Adrenal gland (tissue), 12 donors: ENCODE data around the gene SEMA5A. TPM values are rescaled to one million over a fixed set of nuclear protein-coding genes. Genes with fewer than 3 reads are reported as not detected.

ENCODE experiments used
- DNase-seq, 7 donors: peaks; one replicate each; pipeline ENCODE4 v3.0.0-alpha.2; 2019 to 2020
- H3K27ac ChIP-seq, 5 donors: fragments of 200-600 bp; sonication (generic) in 4 of 5; 1 replicate in 3 of 5; 2 replicates in 2 of 5; pipeline versions ENCODE4 v1.5.1 to v1.8.0; 2016 to 2020; ENCODE audit warnings: mild to moderate bottlenecking in 1 of 5
- H3K27me3 ChIP-seq: fragments of 200-600 bp; 2 replicates; pipeline ENCODE4 v1.8.0; 2021
- H3K36me3 ChIP-seq, 2 donors: fragments of 200-600 bp; replicated peaks in 1 of 2; 1 replicate in 1 of 2; 2 replicates in 1 of 2; pipeline versions ENCODE4 v1.5.1 to v1.8.0; 2018 to 2022
- H3K4me1 ChIP-seq, 2 donors: fragments of 200-600 bp; replicated peaks in 1 of 2; 1 replicate in 1 of 2; 2 replicates in 1 of 2; pipeline versions ENCODE4 v1.5.1 to v1.8.0; 2018 to 2021
- H3K4me3 ChIP-seq, 4 donors: fragments of 200-600 bp; sonication (generic) in 3 of 4; one replicate each; pipeline ENCODE4 v1.5.1; 2016 to 2018
- H3K9me3 ChIP-seq, 3 donors: fragments of 200-600 bp; sonication (generic) in 1 of 3; replicated peaks in 1 of 3; 1 replicate in 2 of 3; 2 replicates in 1 of 3; pipeline versions ENCODE4 v1.5.1 to v1.8.0; 2016 to 2021
- POLR2A ChIP-seq, 2 donors: fragments of 450-650 bp; IDR thresholded peaks; one replicate each; pipeline ENCODE4 v1.6.1; 2017; ENCODE audit warnings: antibody characterized with exemption in 2 of 2, mild to moderate bottlenecking in 2 of 2, moderate library complexity in 1 of 2
- WGBS, 4 donors: extraction: QIAGEN DNeasy Blood & Tissue Kit in 2 of 4; methylation state at CpG; one replicate each; pipeline versions ENCODE4 v1.1.5 to v1.1.7; 2013 to 2017; 5-methylcytosine and 5-hydroxymethylcytosine counted together
- intact Hi-C, 2 donors: fragments of 100-400 bp; cut with DNase I; formaldehyde crosslinking; loops; one replicate each; pipeline versions ENCODE4 v1.14.1 to v1.15.0; 2022 to 2023
- polyA plus RNA-seq, 3 donors: library from polyadenylated mRNA; stranded (reverse); fragments of 200-250 nt in 2 of 3; fragments of 350-450 nt in 1 of 3; fragmentation: Illumina TruSeq in 1 of 3; extraction: RNeasy Lipid Tissue Mini Kit (QIAGEN cat#74804) in 1 of 3; gene quantifications; one replicate each; pipeline ENCODE4 v1.2.3, GENCODE V29; 2013 to 2014
- total RNA-seq, 9 donors: library from RNA; depleted of rRNA in 4 of 9; stranded (reverse); fragments of >200 nt in 4 of 9; fragments of 120-200 nt in 1 of 9; fragmentation: NEBNext Ultra II Directional in 1 of 9; extraction: Animal tissue kit (Norgen Biotek cat#: 25700) in 1 of 9; gene quantifications; one replicate each; pipeline versions ENCODE4 v1.1.0 to v1.2.4, GENCODE V29; 2013 to 2023
- TF ChIP-seq, protein P1 (sequence below), 6 experiments: fragments of 450-650 bp in 4 of 6; fragments of 200-600 bp in 2 of 6; sonication (generic) in 1 of 6; IDR thresholded peaks; 1 replicate in 5 of 6; 2 replicates in 1 of 6; pipeline versions ENCODE4 v1.5.1 to v1.8.0; 2016 to 2021; ENCODE audit warnings: antibody characterized with exemption in 6 of 6, mild to moderate bottlenecking in 2 of 6, moderate library complexity in 1 of 6
- donor health status: healthy with polysubstance abuse.
- donor health status: Bipolar disorder and iron deficiency.
- donor health status: DM: yes; HTN: yes; CAD: no.
- donor health status: DM: no; HTN: no; CAD: no.
- donor health status: DM: no; HTN: no; CAD: no.
- donor health status: DM: yes; HTN: yes; CAD: no.

SEMA5A gene
- total and polyA plus RNA-seq, 12 donors, result 0.40 to 6.0 (median 2.6) TPM

GRCh38 chr5:9474219-9475002, 71.5 kb downstream of the SEMA5A start:
- WGBS, 4 donors, result 80 to 86% (median 84%) methylated on average over 10 of the region's 10 CpGs

DNA sequence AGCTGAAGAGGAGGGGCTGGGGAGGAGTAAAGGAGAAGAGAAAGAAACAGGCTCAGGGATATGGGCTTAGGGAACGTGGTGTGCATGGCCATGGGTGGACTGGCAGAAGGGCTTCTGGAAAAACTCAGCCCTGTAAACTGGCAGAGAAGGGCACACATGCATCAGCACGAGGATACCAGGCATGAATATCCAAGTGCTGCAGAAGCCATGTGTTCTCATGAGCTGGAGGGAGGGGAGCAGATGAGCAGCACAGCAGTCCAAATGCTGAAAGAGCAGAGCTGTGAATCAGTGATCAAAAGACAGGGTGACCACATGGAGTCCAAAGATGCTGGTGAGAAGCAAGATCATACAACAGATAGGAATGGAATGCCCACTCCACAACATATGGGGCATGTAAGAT, 72.3 kb downstream of the SEMA5A start:
- H3K4me1 ChIP-seq, result no peaks in the 10 kb centered on the region
- DNase-seq, result no peak
- TF ChIP-seq, protein P1, sequence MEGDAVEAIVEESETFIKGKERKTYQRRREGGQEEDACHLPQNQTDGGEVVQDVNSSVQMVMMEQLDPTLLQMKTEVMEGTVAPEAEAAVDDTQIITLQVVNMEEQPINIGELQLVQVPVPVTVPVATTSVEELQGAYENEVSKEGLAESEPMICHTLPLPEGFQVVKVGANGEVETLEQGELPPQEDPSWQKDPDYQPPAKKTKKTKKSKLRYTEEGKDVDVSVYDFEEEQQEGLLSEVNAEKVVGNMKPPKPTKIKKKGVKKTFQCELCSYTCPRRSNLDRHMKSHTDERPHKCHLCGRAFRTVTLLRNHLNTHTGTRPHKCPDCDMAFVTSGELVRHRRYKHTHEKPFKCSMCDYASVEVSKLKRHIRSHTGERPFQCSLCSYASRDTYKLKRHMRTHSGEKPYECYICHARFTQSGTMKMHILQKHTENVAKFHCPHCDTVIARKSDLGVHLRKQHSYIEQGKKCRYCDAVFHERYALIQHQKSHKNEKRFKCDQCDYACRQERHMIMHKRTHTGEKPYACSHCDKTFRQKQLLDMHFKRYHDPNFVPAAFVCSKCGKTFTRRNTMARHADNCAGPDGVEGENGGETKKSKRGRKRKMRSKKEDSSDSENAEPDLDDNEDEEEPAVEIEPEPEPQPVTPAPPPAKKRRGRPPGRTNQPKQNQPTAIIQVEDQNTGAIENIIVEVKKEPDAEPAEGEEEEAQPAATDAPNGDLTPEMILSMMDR (IDR thresholded peaks at IDR 0.05), result no peak
- no peak for TF ChIP-seq POLR2A (IDR thresholded peaks at IDR 0.05)
- no peak overlapping the region for H3K4me3 ChIP-seq
- no peaks in the 10 kb centered on the region for H3K36me3 ChIP-seq
- no peak overlapping the region for H3K27ac ChIP-seq
- no peaks in the 10 kb centered on the region for H3K27me3 ChIP-seq
- 62 to 70% (median 66%) methylated on average over 2 of the region's 2 CpGs for WGBS, 4 donors
- peaks cover 0 to 8% (median 0%) of the 10 kb centered on the region in 3 donors for H3K9me3 ChIP-seq
- intact Hi-C loops, result no loop called here

More at GRCh38 chr5:9474219-9475002, 71.5 kb downstream of the SEMA5A start:
- no peak for DNase-seq
- Histone ChIP-seq H3K36me3 (no peaks in the 10 kb centered on the region), H3K27me3 (no peaks in the 10 kb centered on the region), H3K9me3 (peaks cover 0 to 8% (median 0%) of the 10 kb centered on the region in 3 donors), H3K27ac (no peak overlapping the region), H3K4me3 (no peak overlapping the region), H3K4me1 (no peaks in the 10 kb centered on the region)
- intact Hi-C loops, result no loop called here
- no peak for TF ChIP-seq POLR2A (IDR thresholded peaks at IDR 0.05)
- TF ChIP-seq, protein P1 (IDR thresholded peaks at IDR 0.05), result no peak

DNA sequence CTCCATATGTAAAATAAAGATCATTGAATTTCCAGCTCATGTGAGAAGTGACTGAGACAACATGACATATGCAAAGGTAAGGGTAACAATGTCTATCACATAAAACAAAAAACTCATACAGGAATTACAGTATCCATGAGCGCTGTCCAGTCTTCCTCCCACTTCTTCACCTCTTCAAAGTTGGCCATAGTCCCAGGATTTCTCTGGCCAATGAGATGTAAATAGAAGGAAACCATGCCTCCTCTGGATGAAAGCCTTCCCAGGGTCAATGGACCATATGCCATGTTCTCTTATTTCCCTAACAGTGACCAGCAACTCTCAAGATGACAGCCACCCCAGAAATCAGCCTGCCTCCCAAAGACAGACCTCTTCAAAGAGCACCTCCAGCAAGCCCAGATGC, 75.5 kb downstream of the SEMA5A start:
- no peaks in the 10 kb centered on the region for H3K36me3 ChIP-seq
- no peaks in the 10 kb centered on the region for H3K4me1 ChIP-seq
- TF ChIP-seq, protein P1 (IDR thresholded peaks at IDR 0.05), result no peak
- no peak for TF ChIP-seq POLR2A (IDR thresholded peaks at IDR 0.05)
- intact Hi-C loops, result no loop called here
- H3K4me3 ChIP-seq, result no peak overlapping the region
- no peak overlapping the region for H3K27ac ChIP-seq
- 90 to 100% (median 97%) methylated on average over 1 of the region's 1 CpG for WGBS, 4 donors
- no peaks in the 10 kb centered on the region for H3K9me3 ChIP-seq
- DNase-seq, result no peak
- H3K27me3 ChIP-seq, result no peaks in the 10 kb centered on the region

DNA sequence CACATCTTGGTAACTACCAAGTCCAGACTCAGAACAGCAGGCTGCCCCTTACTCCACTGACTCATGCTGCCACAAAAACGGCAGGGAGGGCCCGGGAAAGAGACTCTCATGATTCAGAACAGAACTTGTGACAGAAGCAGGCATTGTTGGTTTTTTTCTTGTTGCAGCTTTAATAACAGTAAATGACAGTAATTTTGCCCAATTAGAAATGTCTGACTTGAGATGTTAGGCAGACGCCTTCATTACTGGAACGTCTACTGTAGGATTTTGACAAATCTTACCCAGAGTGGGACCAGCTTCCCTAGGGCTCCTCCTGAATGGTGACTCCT, 77.9 kb downstream of the SEMA5A start:
- intact Hi-C loops, result no loop called here
- no peaks in the 10 kb centered on the region for H3K27me3 ChIP-seq
- no peak overlapping the region for H3K4me3 ChIP-seq
- no peaks in the 10 kb centered on the region for H3K9me3 ChIP-seq
- TF ChIP-seq, protein P1 (IDR thresholded peaks at IDR 0.05), result no peak
- TF ChIP-seq POLR2A (IDR thresholded peaks at IDR 0.05), result no peak
- no peak for DNase-seq
- H3K4me1 ChIP-seq, result no peaks in the 10 kb centered on the region
- 46 to 61% (median 57%) methylated on average over 4 of the region's 4 CpGs for WGBS, 4 donors
- no peaks in the 10 kb centered on the region for H3K36me3 ChIP-seq
- H3K27ac ChIP-seq, result no peak overlapping the region
